Spleen (tissue), 11 donors: ENCODE data around the gene RAD51B. TPM values are rescaled to one million over a fixed set of nuclear protein-coding genes. Genes with fewer than 3 reads are reported as not detected.

Source experiments
- DNase-seq: peaks from one replicate; pipeline ENCODE4 v3.0.0-alpha.2; 2020
- H3K27ac ChIP-seq, 8 donors: fragments of 200-600 bp; sonication (generic) in 7 of 8; 1 replicate in 4 of 8; 2 replicates in 4 of 8; pipeline versions ENCODE4 v1.5.0 to v1.8.0; 2016 to 2021; ENCODE audit warnings: inconsistent platforms in 4 of 8, mild to moderate bottlenecking in 4 of 8, moderate library complexity in 1 of 8
- H3K27me3 ChIP-seq, 7 donors: fragments of 200-600 bp; sonication (generic) in 6 of 7; replicated peaks in 1 of 7; 1 replicate in 4 of 7; 2 replicates in 3 of 7; pipeline versions ENCODE4 v1.5.0 to v1.8.0; 2016 to 2021; ENCODE audit warnings: inconsistent platforms in 3 of 7, mild to moderate bottlenecking in 1 of 7
- H3K36me3 ChIP-seq, 6 donors: fragments of 200-600 bp; sonication (generic) in 5 of 6; 1 replicate in 4 of 6; 2 replicates in 2 of 6; pipeline versions ENCODE4 v1.5.0 to v1.8.0; 2016 to 2021; ENCODE audit warnings: inconsistent platforms in 2 of 6
- H3K4me1 ChIP-seq, 6 donors: fragments of 200-600 bp; sonication (generic) in 5 of 6; 1 replicate in 3 of 6; 2 replicates in 3 of 6; pipeline versions ENCODE4 v1.5.0 to v1.8.0; 2016 to 2021; ENCODE audit warnings: inconsistent platforms in 3 of 6
- H3K4me3 ChIP-seq, 8 donors: fragments of 200-600 bp; sonication (generic) in 7 of 8; 1 replicate in 4 of 8; 2 replicates in 4 of 8; pipeline versions ENCODE4 v1.5.0 to v1.8.0; 2016 to 2021; ENCODE audit warnings: inconsistent platforms in 4 of 8, mild to moderate bottlenecking in 4 of 8, moderate library complexity in 2 of 8
- H3K9me3 ChIP-seq, 8 donors: fragments of 200-600 bp; sonication (generic) in 7 of 8; 1 replicate in 4 of 8; 2 replicates in 4 of 8; pipeline versions ENCODE4 v1.5.0 to v1.8.0; 2016 to 2021; ENCODE audit warnings: inconsistent platforms in 4 of 8
- CTCF ChIP-seq, 11 experiments: fragments of 200-600 bp in 7 of 11; fragments of 450-650 bp in 4 of 11; sonication (generic) in 4 of 11; IDR thresholded peaks in 8 of 11; conservative IDR thresholded peaks in 3 of 11; 1 replicate in 7 of 11; 2 replicates in 4 of 11; pipeline versions ENCODE4 v1.4.0 to v1.8.0; 2016 to 2021; ENCODE audit warnings: antibody characterized with exemption in 11 of 11, inconsistent platforms in 4 of 11, mild to moderate bottlenecking in 1 of 11
- POLR2A ChIP-seq, 3 donors: fragments of 450-650 bp; IDR thresholded peaks; one replicate each; pipeline ENCODE4 v1.5.1; 2017; ENCODE audit warnings: antibody characterized with exemption in 3 of 3, mild to moderate bottlenecking in 1 of 3
- POLR2AphosphoS5 ChIP-seq, 3 donors: sonication (generic); formaldehyde crosslinking; IDR thresholded peaks; one replicate each; pipeline ENCODE4 v1.5.1; 2017; ENCODE audit warnings: antibody characterized with exemption in 3 of 3
- WGBS, 5 donors: extraction: QIAGEN DNeasy Blood & Tissue Kit in 3 of 5; methylation state at CpG; one replicate each; pipeline versions ENCODE4 v1.1.5 to v1.1.7; 2013 to 2018; 5-methylcytosine and 5-hydroxymethylcytosine counted together
- intact Hi-C: fragments of 100-400 bp; cut with DNase I; formaldehyde crosslinking; loops from one replicate; pipeline ENCODE4 v1.15.0; 2023; ENCODE audit warnings: low total_unique reads
- polyA plus RNA-seq, 3 donors: library from polyadenylated mRNA; stranded (reverse); fragments of 200-250 nt; gene quantifications; one replicate each; pipeline ENCODE4 v1.2.1, GENCODE V29; 2013
- total RNA-seq, 7 donors: library from RNA; depleted of rRNA in 3 of 7; stranded (reverse); fragments of >200 nt in 3 of 7; fragmentation: NEBNext Ultra II Directional in 4 of 7; extraction: Animal tissue kit (Norgen Biotek cat#: 25700) in 4 of 7; gene quantifications; one replicate each; pipeline versions ENCODE4 v1.1.0 to v1.2.1, GENCODE V29; 2016 to 2021
- donor health status: healthy with polysubstance abuse.
- donor health status: DM: no; HTN: no; CAD: no; lungs with moderate emphysema.
- donor health status: DM: no; HTN: no; CAD: no.
- donor health status: Bipolar disorder and iron deficiency.
- donor health status: healthy.
- donor health status: DM: no; HTN: no; CAD: no.
- donor health status: DM: yes; HTN: yes; CAD: no.

RAD51B gene
- total and polyA plus RNA-seq, 10 donors = 4.2 to 43.7 (median 29.8) TPM

GRCh38 chr14:68714991-68715924, 895.7 kb downstream of the RAD51B start:
- Histone ChIP-seq H3K27ac (no peak overlapping the region), H3K4me1 (peaks cover 3 to 63% (median 27%) of the 10 kb centered on the region in 6 donors), H3K27me3 (no peaks in the 10 kb centered on the region), H3K36me3 (no peaks in the 10 kb centered on the region), H3K9me3 (peaks cover 0 to 6% (median 4%) of the 10 kb centered on the region in 8 donors), H3K4me3 (no peak overlapping the region)
- WGBS, 5 donors = 79 to 93% (median 89%) methylated on average over 7 of the region's 7 CpGs
- TF ChIP-seq CTCF (IDR thresholded peaks at IDR 0.05 in 8 of 11, conservative IDR thresholded peaks at IDR 0.05 in 3 of 11) (no peak), POLR2AphosphoS5 (IDR thresholded peaks at IDR 0.05) (no peak), POLR2A (IDR thresholded peaks at IDR 0.05) (no peak)
- DNase-seq = no peak
- intact Hi-C loops = no loop called here

GRCh38 chr14:68716698-68717097, 897.1 kb downstream of the RAD51B start:
- Histone ChIP-seq H3K4me3 (no peak overlapping the region), H3K27ac (no peak overlapping the region), H3K4me1 (peaks cover 3 to 56% (median 22%) of the 10 kb centered on the region in 6 donors), H3K27me3 (no peaks in the 10 kb centered on the region), H3K9me3 (peaks cover 0 to 12% (median 7%) of the 10 kb centered on the region in 8 donors), H3K36me3 (no peaks in the 10 kb centered on the region)
- intact Hi-C loops = no loop called here
- TF ChIP-seq POLR2AphosphoS5 (IDR thresholded peaks at IDR 0.05) = no peak
- TF ChIP-seq POLR2A (IDR thresholded peaks at IDR 0.05) = no peak
- no peak for DNase-seq
- WGBS, 5 donors = 94 to 100% (median 96%) methylated on average over 4 of the region's 4 CpGs

GRCh38 chr14:68718023-68718990, 898.7 kb downstream of the RAD51B start:
- no peak overlapping the region for H3K27ac ChIP-seq
- H3K4me3 ChIP-seq = no peak overlapping the region
- no peak for TF ChIP-seq POLR2AphosphoS5 (IDR thresholded peaks at IDR 0.05)
- peak in 7 of 11 experiments; percentile 9 to 50 (median 37) for TF ChIP-seq CTCF (IDR thresholded peaks at IDR 0.05 in 8 of 11, conservative IDR thresholded peaks at IDR 0.05 in 3 of 11)
- no peak for DNase-seq
- H3K27me3 ChIP-seq = no peaks in the 10 kb centered on the region
- no peaks in the 10 kb centered on the region for H3K36me3 ChIP-seq
- H3K4me1 ChIP-seq = peaks cover 0 to 49% (median 6%) of the 10 kb centered on the region in 6 donors
- peaks cover 0 to 12% (median 7%) of the 10 kb centered on the region in 8 donors for H3K9me3 ChIP-seq
- WGBS, 5 donors = 81 to 92% (median 87%) methylated on average over 8 of the region's 8 CpGs
- intact Hi-C loops = no loop called here

GRCh38 chr14:68719634-68720384, 900.2 kb downstream of the RAD51B start:
- DNase-seq = no peak
- TF ChIP-seq POLR2A (IDR thresholded peaks at IDR 0.05) (no peak), POLR2AphosphoS5 (IDR thresholded peaks at IDR 0.05) (no peak), CTCF (IDR thresholded peaks at IDR 0.05 in 8 of 11, conservative IDR thresholded peaks at IDR 0.05 in 3 of 11) (no peak)
- 60 to 73% (median 66%) methylated on average over 5 of the region's 5 CpGs for WGBS, 5 donors
- peaks cover 0 to 40% (median 2%) of the 10 kb centered on the region in 6 donors for H3K4me1 ChIP-seq
- no peak overlapping the region for H3K4me3 ChIP-seq
- no peaks in the 10 kb centered on the region for H3K36me3 ChIP-seq
- H3K9me3 ChIP-seq = peaks cover 0 to 12% (median 7%) of the 10 kb centered on the region in 8 donors
- no peaks in the 10 kb centered on the region for H3K27me3 ChIP-seq
- intact Hi-C loops = no loop called here
- peak overlapping the region in 1 of 8 donors; percentile 29 for H3K27ac ChIP-seq
